GM12878 (cell line): ENCODE results near the gene FGFR2.

Experiments used
- CTCF ChIP-seq, 3 experiments: IDR thresholded peaks in 2 of 3; conservative IDR thresholded peaks in 1 of 3; 2 replicates each; pipeline ENCODE4 v1.5.1; 2011; ENCODE audit warnings: low read depth in 3 of 3, low read length in 3 of 3, mild to moderate bottlenecking in 3 of 3, control low read depth in 2 of 3, moderate library complexity in 2 of 3, inconsistent platforms in 1 of 3, mixed read lengths in 1 of 3; ENCODE audit not compliant: control insufficient read depth in 2 of 3, insufficient read depth in 1 of 3; ENCODE audit errors: extremely low read depth in 1 of 3
- EP300 ChIP-seq, 2 experiments: fragments of 150-350 bp in 1 of 2; IDR thresholded peaks; 2 replicates each; pipeline ENCODE4 v1.6.1; 2011 to 2012; ENCODE audit warnings: low read depth in 2 of 2, low read length in 2 of 2, borderline replicate concordance in 1 of 2, improper control_type of control experiment in 1 of 2, inconsistent platforms in 1 of 2; ENCODE audit not compliant: control insufficient read depth in 1 of 2
- EZH2 ChIP-seq: IDR thresholded peaks from 2 replicates; pipeline ENCODE4 v1.6.1; 2012; ENCODE audit warnings: low read depth, mild to moderate bottlenecking, control low read depth, inconsistent platforms, low read length, borderline replicate concordance; ENCODE audit not compliant: control insufficient read depth
- NFIC ChIP-seq: IDR thresholded peaks from 2 replicates; pipeline ENCODE4 v1.6.1; 2012; ENCODE audit warnings: low read depth, mild to moderate bottlenecking, inconsistent platforms, low read length, moderate library complexity
- POLR2AphosphoS5 ChIP-seq: IDR thresholded peaks from 2 replicates; pipeline ENCODE4 v1.6.1; 2011; ENCODE audit warnings: mild to moderate bottlenecking, low read length, inconsistent platforms
- YY1 ChIP-seq: IDR thresholded peaks from 2 replicates; pipeline ENCODE4 v1.6.1; 2011; ENCODE audit warnings: low read depth, mild to moderate bottlenecking, low read length
- ZBTB4 ChIP-seq: fragments of 450-650 bp; formaldehyde crosslinking; IDR thresholded peaks from 2 replicates; pipeline ENCODE4 v1.4.0; 2022; ENCODE audit warnings: mild to moderate bottlenecking, moderate library complexity

- no peak for TF ChIP-seq EP300 (IDR thresholded peaks at IDR 0.05; ENCODE audit: borderline replicate concordance in 1 of 2, control insufficient read depth in 1 of 2, low read depth in 2 of 2, low read length in 2 of 2)
- TF ChIP-seq CTCF (IDR thresholded peaks at IDR 0.05 in 2 of 3, conservative IDR thresholded peaks at IDR 0.05 in 1 of 3; ENCODE audit: control insufficient read depth in 2 of 3, extremely low read depth in 1 of 3, insufficient read depth in 1 of 3, low read depth in 3 of 3, low read length in 3 of 3): no peak
- TF ChIP-seq EZH2: no peak
- TF ChIP-seq YY1: no peak
- TF ChIP-seq POLR2AphosphoS5: no peak
- no peak for TF ChIP-seq NFIC
- TF ChIP-seq ZBTB4 (CRISPR knock-in tag): no peak
These were observed 56.7 kb downstream of the FGFR2 start for GRCh38 chr10:121541450-121542120.
